ENCODE measurements around the gene THRB. TPM values are rescaled to one million over a fixed set of nuclear protein-coding genes. Genes with fewer than 3 reads are reported as not detected.

THRB gene
- polyA plus RNA-seq, 1 of the 3 experiments (the other 2 are of a cell fraction), result 0.02 TPM

DNA sequence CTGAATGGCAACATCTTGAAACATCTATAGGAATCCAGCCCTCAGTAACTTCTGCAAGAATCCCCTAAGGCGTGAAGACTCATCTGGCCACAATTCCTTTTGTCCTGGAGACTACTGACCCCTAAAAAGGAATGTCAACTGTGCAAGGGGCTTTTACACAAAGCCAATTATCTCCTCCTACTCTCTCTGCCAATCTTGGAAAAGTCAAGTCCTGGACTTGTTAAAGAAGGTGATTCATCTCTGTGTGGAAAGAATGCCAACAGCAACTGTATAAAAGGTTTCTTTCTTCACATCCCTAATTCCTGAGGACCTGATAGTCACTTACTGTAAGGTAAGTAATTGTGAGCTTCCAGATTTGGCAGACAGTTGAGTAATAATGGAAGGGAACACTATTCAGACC lies 22.3 kb downstream of the THRB start:
- Histone ChIP-seq H3K9ac (no peak overlapping the region), H3K4me3 (ENCODE audit: low read depth in 2 of 2, low read length in 1 of 2) (no peak overlapping the region), H3K4me2 (no peak overlapping the region), H3K27ac (ENCODE audit: low read depth in 2 of 2, low read length in 1 of 2) (no peak overlapping the region), H4K20me1 (ENCODE audit: insufficient read depth) (no peaks in the 10 kb centered on the region), H3K79me2 (ENCODE audit: insufficient read depth) (no peaks in the 10 kb centered on the region), H3K9me2 (no peaks in the 10 kb centered on the region), H3K4me1 (ENCODE audit: control insufficient read depth in 1 of 2, insufficient read depth in 2 of 2, low read depth in 1 of 2, low read length in 1 of 2) (no peaks in the 10 kb centered on the region), H3F3A (replicated peaks; ENCODE audit: insufficient read depth) (no peaks in the 10 kb centered on the region), H3K36me3 (replicated peaks in 1 of 2; ENCODE audit: control insufficient read depth in 1 of 2, insufficient read depth in 2 of 2, low read length in 1 of 2) (no peaks in the 10 kb centered on the region), H3K27me3 (ENCODE audit: insufficient read depth) (no peaks in the 10 kb centered on the region), H3K9me3 (no peaks in the 10 kb centered on the region), H2AFZ (ENCODE audit: low read depth) (no peak overlapping the region)
- CTCF ChIA-PET, result no interaction called here
- no peak for DNase-seq
- 44% methylated on average over 1 of the region's 1 CpG for WGBS (ENCODE audit: low lambda C conversion rate)
- no peak for TF ChIP-seq FOSL2 (IDR thresholded peaks at IDR 0.05; ENCODE audit: borderline replicate concordance, low read depth)
- TF ChIP-seq SIN3A (IDR thresholded peaks at IDR 0.05; ENCODE audit: borderline replicate concordance, low read depth, low read length), result no peak
- no peak for TF ChIP-seq EP300 (IDR thresholded peaks at IDR 0.05; ENCODE audit: borderline replicate concordance in 1 of 2, low read depth in 1 of 2, low read length in 1 of 2)
- TF ChIP-seq, protein P1, sequence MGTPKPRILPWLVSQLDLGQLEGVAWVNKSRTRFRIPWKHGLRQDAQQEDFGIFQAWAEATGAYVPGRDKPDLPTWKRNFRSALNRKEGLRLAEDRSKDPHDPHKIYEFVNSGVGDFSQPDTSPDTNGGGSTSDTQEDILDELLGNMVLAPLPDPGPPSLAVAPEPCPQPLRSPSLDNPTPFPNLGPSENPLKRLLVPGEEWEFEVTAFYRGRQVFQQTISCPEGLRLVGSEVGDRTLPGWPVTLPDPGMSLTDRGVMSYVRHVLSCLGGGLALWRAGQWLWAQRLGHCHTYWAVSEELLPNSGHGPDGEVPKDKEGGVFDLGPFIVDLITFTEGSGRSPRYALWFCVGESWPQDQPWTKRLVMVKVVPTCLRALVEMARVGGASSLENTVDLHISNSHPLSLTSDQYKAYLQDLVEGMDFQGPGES (IDR thresholded peaks at IDR 0.05; ENCODE audit: low read depth, low read length), result no peak
- TF ChIP-seq TEAD4 (IDR thresholded peaks at IDR 0.05; ENCODE audit: borderline replicate concordance, insufficient read depth), result no peak
- TF ChIP-seq YY1 (IDR thresholded peaks at IDR 0.05; ENCODE audit: low read depth), result no peak
- no peak for TF ChIP-seq EZH2phosphoT487 (IDR thresholded peaks at IDR 0.05; ENCODE audit: borderline replicate concordance, low read depth)
- no peak for TF ChIP-seq RCOR1 (IDR thresholded peaks at IDR 0.05; ENCODE audit: low read length)
- TF ChIP-seq, protein P2, sequence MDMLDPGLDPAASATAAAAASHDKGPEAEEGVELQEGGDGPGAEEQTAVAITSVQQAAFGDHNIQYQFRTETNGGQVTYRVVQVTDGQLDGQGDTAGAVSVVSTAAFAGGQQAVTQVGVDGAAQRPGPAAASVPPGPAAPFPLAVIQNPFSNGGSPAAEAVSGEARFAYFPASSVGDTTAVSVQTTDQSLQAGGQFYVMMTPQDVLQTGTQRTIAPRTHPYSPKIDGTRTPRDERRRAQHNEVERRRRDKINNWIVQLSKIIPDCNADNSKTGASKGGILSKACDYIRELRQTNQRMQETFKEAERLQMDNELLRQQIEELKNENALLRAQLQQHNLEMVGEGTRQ (IDR thresholded peaks at IDR 0.05; ENCODE audit: borderline replicate concordance, low read depth, low read length), result no peak
- no peak for TF ChIP-seq FOXM1 (IDR thresholded peaks at IDR 0.05; ENCODE audit: low read depth)
- no peak for TF ChIP-seq NRF1 (IDR thresholded peaks at IDR 0.05; ENCODE audit: low read depth, low read length)
- TF ChIP-seq USF1 (IDR thresholded peaks at IDR 0.05; ENCODE audit: borderline replicate concordance, low read depth), result no peak
- TF ChIP-seq MAX (IDR thresholded peaks at IDR 0.05; ENCODE audit: low read depth), result no peak
- TF ChIP-seq ELF1 (IDR thresholded peaks at IDR 0.05), result no peak
- TF ChIP-seq NFIC (IDR thresholded peaks at IDR 0.05; ENCODE audit: borderline replicate concordance), result no peak
- POLR2A ChIA-PET, result no interaction called here

DNA sequence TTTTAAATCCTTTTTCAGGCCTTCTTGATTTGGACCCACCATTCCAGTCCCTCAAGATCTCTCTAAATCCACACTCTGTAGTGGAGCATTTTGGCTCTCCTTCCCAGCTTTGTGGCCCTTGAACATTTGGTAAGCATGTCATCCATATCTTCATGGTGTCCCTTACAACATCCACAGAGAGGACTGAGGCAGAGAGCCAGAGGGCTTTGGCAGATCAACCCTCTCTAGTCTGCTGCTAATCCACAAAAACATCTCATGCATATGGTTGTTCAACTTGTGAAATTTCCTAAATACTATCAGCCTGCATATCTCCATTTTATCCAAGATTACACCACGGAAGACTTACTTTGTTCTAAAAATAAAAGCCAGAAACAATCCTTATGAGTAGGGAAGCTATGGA lies 23.2 kb downstream of the THRB start:
- ChIA-PET CTCF (interaction anchor here (1.6 kb wide), 1 partner anchor 19 kb away, joined by 3 read pairs; no protein-coding TSS in a partner anchor), POLR2A (no interaction called here)
- Histone ChIP-seq H3K4me3 (ENCODE audit: low read depth in 2 of 2, low read length in 1 of 2) (no peak overlapping the region), H2AFZ (ENCODE audit: low read depth) (no peak overlapping the region), H3K4me1 (ENCODE audit: control insufficient read depth in 1 of 2, insufficient read depth in 2 of 2, low read depth in 1 of 2, low read length in 1 of 2) (no peaks in the 10 kb centered on the region), H3K36me3 (replicated peaks in 1 of 2; ENCODE audit: control insufficient read depth in 1 of 2, insufficient read depth in 2 of 2, low read length in 1 of 2) (no peaks in the 10 kb centered on the region), H3K27ac (ENCODE audit: low read depth in 2 of 2, low read length in 1 of 2) (no peak overlapping the region), H3K9me3 (no peaks in the 10 kb centered on the region), H4K20me1 (ENCODE audit: insufficient read depth) (no peaks in the 10 kb centered on the region), H3F3A (replicated peaks; ENCODE audit: insufficient read depth) (no peaks in the 10 kb centered on the region), H3K79me2 (ENCODE audit: insufficient read depth) (no peaks in the 10 kb centered on the region), H3K27me3 (ENCODE audit: insufficient read depth) (no peaks in the 10 kb centered on the region), H3K4me2 (no peak overlapping the region), H3K9me2 (no peaks in the 10 kb centered on the region), H3K9ac (no peak overlapping the region)
- DNase-seq, result no peak
- TF ChIP-seq, protein P3, sequence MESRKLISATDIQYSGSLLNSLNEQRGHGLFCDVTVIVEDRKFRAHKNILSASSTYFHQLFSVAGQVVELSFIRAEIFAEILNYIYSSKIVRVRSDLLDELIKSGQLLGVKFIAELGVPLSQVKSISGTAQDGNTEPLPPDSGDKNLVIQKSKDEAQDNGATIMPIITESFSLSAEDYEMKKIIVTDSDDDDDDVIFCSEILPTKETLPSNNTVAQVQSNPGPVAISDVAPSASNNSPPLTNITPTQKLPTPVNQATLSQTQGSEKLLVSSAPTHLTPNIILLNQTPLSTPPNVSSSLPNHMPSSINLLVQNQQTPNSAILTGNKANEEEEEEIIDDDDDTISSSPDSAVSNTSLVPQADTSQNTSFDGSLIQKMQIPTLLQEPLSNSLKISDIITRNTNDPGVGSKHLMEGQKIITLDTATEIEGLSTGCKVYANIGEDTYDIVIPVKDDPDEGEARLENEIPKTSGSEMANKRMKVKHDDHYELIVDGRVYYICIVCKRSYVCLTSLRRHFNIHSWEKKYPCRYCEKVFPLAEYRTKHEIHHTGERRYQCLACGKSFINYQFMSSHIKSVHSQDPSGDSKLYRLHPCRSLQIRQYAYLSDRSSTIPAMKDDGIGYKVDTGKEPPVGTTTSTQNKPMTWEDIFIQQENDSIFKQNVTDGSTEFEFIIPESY (IDR thresholded peaks at IDR 0.05; ENCODE audit: borderline replicate concordance, low read depth), result no peak
- TF ChIP-seq, protein P4, sequence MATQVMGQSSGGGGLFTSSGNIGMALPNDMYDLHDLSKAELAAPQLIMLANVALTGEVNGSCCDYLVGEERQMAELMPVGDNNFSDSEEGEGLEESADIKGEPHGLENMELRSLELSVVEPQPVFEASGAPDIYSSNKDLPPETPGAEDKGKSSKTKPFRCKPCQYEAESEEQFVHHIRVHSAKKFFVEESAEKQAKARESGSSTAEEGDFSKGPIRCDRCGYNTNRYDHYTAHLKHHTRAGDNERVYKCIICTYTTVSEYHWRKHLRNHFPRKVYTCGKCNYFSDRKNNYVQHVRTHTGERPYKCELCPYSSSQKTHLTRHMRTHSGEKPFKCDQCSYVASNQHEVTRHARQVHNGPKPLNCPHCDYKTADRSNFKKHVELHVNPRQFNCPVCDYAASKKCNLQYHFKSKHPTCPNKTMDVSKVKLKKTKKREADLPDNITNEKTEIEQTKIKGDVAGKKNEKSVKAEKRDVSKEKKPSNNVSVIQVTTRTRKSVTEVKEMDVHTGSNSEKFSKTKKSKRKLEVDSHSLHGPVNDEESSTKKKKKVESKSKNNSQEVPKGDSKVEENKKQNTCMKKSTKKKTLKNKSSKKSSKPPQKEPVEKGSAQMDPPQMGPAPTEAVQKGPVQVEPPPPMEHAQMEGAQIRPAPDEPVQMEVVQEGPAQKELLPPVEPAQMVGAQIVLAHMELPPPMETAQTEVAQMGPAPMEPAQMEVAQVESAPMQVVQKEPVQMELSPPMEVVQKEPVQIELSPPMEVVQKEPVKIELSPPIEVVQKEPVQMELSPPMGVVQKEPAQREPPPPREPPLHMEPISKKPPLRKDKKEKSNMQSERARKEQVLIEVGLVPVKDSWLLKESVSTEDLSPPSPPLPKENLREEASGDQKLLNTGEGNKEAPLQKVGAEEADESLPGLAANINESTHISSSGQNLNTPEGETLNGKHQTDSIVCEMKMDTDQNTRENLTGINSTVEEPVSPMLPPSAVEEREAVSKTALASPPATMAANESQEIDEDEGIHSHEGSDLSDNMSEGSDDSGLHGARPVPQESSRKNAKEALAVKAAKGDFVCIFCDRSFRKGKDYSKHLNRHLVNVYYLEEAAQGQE (IDR thresholded peaks at IDR 0.05; ENCODE audit: low read depth, low read length), result no peak
- TF ChIP-seq TCF12 (IDR thresholded peaks at IDR 0.05) (no peak), TEAD4 (IDR thresholded peaks at IDR 0.05; ENCODE audit: borderline replicate concordance, insufficient read depth) (no peak), MAX (IDR thresholded peaks at IDR 0.05; ENCODE audit: low read depth) (no peak), EZH2phosphoT487 (IDR thresholded peaks at IDR 0.05; ENCODE audit: borderline replicate concordance, low read depth) (no peak), SIN3A (IDR thresholded peaks at IDR 0.05; ENCODE audit: borderline replicate concordance, low read depth, low read length) (no peak)
- 57% methylated on average over 1 of the region's 1 CpG for WGBS (ENCODE audit: low lambda C conversion rate)
